Measurements from ENCODE around the gene FHIT.

DNA sequence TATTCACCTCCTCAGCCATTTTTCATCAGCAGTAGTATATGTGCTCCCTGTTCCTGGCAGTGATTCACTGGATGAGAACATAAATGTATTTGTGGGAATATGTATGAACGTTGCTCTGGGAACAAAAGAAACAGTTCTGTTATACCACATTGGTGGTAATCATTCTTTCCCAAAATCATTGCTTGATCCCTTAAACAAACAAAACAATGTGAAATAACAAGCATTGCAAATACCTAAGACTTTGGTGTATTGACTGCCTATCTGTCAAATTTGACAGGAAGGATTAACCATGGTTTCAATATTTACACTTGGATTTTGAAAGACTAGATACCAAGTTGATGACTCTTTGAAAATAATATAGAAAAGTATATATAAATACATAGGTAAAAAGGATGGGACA lies 284.1 kb downstream of the FHIT start:
- TF ChIP-seq, protein P1, sequence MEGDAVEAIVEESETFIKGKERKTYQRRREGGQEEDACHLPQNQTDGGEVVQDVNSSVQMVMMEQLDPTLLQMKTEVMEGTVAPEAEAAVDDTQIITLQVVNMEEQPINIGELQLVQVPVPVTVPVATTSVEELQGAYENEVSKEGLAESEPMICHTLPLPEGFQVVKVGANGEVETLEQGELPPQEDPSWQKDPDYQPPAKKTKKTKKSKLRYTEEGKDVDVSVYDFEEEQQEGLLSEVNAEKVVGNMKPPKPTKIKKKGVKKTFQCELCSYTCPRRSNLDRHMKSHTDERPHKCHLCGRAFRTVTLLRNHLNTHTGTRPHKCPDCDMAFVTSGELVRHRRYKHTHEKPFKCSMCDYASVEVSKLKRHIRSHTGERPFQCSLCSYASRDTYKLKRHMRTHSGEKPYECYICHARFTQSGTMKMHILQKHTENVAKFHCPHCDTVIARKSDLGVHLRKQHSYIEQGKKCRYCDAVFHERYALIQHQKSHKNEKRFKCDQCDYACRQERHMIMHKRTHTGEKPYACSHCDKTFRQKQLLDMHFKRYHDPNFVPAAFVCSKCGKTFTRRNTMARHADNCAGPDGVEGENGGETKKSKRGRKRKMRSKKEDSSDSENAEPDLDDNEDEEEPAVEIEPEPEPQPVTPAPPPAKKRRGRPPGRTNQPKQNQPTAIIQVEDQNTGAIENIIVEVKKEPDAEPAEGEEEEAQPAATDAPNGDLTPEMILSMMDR (IDR thresholded peaks at IDR 0.05; ENCODE audit: low read depth, low read length, missing input control): no peak
- TF ChIP-seq YY1 (IDR thresholded peaks at IDR 0.05): no peak

Measured in liver (tissue), 2 donors.